GM23338 (cell line): ENCODE measurements around the gene LARGE1. TPM values are rescaled to one million over a fixed set of nuclear protein-coding genes. Genes with fewer than 3 reads are reported as not detected.

Source experiments
- ATAC-seq: fragments of 200-7000 bp; cut with Tn5 transposase; 3 replicates; pipeline ENCODE4 v1.9.1; 2020
- DNase-seq: peaks from one replicate; pipeline ENCODE4 v3.0.0-alpha.2; 2015; ENCODE audit warnings: low spot score
- H2AFZ ChIP-seq: fragments of 200-600 bp; sonication (generic); 2 replicates; pipeline ENCODE4 v1.8.0; 2016; ENCODE audit warnings: antibody characterized with exemption, mild to moderate bottlenecking, moderate library complexity
- H3F3A ChIP-seq: fragments of 200-600 bp; sonication (generic); replicated peaks from 2 replicates; pipeline ENCODE4 v1.8.0; 2017; ENCODE audit warnings: antibody characterized with exemption, mixed run types, low read depth
- H3K27ac ChIP-seq: fragments of 200-600 bp; sonication (generic); 2 replicates; pipeline ENCODE4 v1.6.1; 2016; ENCODE audit warnings: low read depth
- H3K27me3 ChIP-seq: fragments of 200-600 bp; sonication (generic); 2 replicates; pipeline ENCODE4 v1.8.0; 2016; ENCODE audit warnings: mild to moderate bottlenecking, mixed run types, moderate library complexity; ENCODE audit not compliant: insufficient read depth
- H3K36me3 ChIP-seq: fragments of 200-600 bp; sonication (generic); 2 replicates; pipeline ENCODE4 v1.8.0; 2016; ENCODE audit warnings: mild to moderate bottlenecking; ENCODE audit not compliant: insufficient read depth
- H3K4me1 ChIP-seq: fragments of 200-600 bp; sonication (generic); 2 replicates; pipeline ENCODE4 v1.8.0; 2016; ENCODE audit warnings: mild to moderate bottlenecking, moderate library complexity; ENCODE audit not compliant: insufficient read depth
- H3K4me2 ChIP-seq: fragments of 200-600 bp; sonication (generic); 2 replicates; pipeline ENCODE4 v1.7.1; 2017; ENCODE audit warnings: mixed run types
- H3K4me3 ChIP-seq: fragments of 200-600 bp; sonication (generic); 2 replicates; pipeline ENCODE4 v1.6.1; 2016; ENCODE audit warnings: mixed run types
- H3K79me2 ChIP-seq: fragments of 200-600 bp; sonication (generic); replicated peaks from 2 replicates; pipeline ENCODE4 v1.8.0; 2017; ENCODE audit warnings: mild to moderate bottlenecking; ENCODE audit not compliant: insufficient read depth
- H3K9me2 ChIP-seq: fragments of 200-600 bp; sonication (generic); 2 replicates; pipeline ENCODE4 v1.8.0; 2017; ENCODE audit not compliant: insufficient read depth
- H4K20me1 ChIP-seq: fragments of 200-600 bp; sonication (generic); replicated peaks from 2 replicates; pipeline ENCODE4 v1.8.0; 2017; ENCODE audit warnings: mild to moderate bottlenecking; ENCODE audit not compliant: insufficient read depth
- H3K27ac Mint-ChIP-seq: 2 replicates; pipeline ENCODE4 v1.8.0; 2020; ENCODE audit warnings: inconsistent platforms, mild to moderate bottlenecking, moderate library complexity, mixed read lengths
- H3K27me3 Mint-ChIP-seq: 3 replicates; pipeline ENCODE4 v1.8.0; 2022; ENCODE audit warnings: low read depth, mild to moderate bottlenecking, moderate library complexity, mixed read lengths, inconsistent platforms; ENCODE audit not compliant: insufficient read depth, poor library complexity
- H3K36me3 Mint-ChIP-seq: 3 replicates; pipeline ENCODE4 v1.8.0; 2021; ENCODE audit warnings: low read depth, mild to moderate bottlenecking, inconsistent platforms, moderate library complexity, mixed read lengths
- H3K4me1 Mint-ChIP-seq: 3 replicates; pipeline ENCODE4 v1.8.0; 2020; ENCODE audit warnings: mild to moderate bottlenecking, inconsistent platforms, mixed read lengths
- H3K4me3 Mint-ChIP-seq: 3 replicates; pipeline ENCODE4 v1.8.0; 2021; ENCODE audit warnings: moderate library complexity, mild to moderate bottlenecking, inconsistent platforms, mixed read lengths
- H3K9me3 Mint-ChIP-seq: 3 replicates; pipeline ENCODE4 v1.8.0; 2020; ENCODE audit warnings: moderate library complexity, mild to moderate bottlenecking, inconsistent platforms, mixed read lengths
- CREB1 ChIP-seq: fragments of 250-450 bp; sonication (Bioruptor Pico); IDR thresholded peaks from 2 replicates; pipeline ENCODE4 v1.5.0; 2020; ENCODE audit warnings: low read depth, mild to moderate bottlenecking, moderate library complexity
- EZH2 ChIP-seq: fragments of 200-600 bp; sonication (generic); IDR thresholded peaks from one replicate; pipeline ENCODE4 v1.8.0; 2017; ENCODE audit warnings: antibody characterized with exemption, mild to moderate bottlenecking, low read depth; ENCODE audit not compliant: unreplicated experiment
- EZH2phosphoT487 ChIP-seq: fragments of 200-600 bp; sonication (generic); IDR thresholded peaks from one replicate; pipeline ENCODE4 v1.8.1; 2018; ENCODE audit warnings: antibody characterized with exemption; ENCODE audit not compliant: unreplicated experiment
- JUNB ChIP-seq: IDR thresholded peaks from one replicate; pipeline ENCODE4 v1.6.1; 2016; ENCODE audit warnings: antibody characterized with exemption; ENCODE audit not compliant: unreplicated experiment
- NANOG ChIP-seq: IDR thresholded peaks from 2 replicates; pipeline ENCODE4 v1.6.1; 2016; ENCODE audit warnings: antibody characterized with exemption, borderline replicate concordance
- POLR2AphosphoS5 ChIP-seq: IDR thresholded peaks from 2 replicates; pipeline ENCODE4 v1.6.1; 2016; ENCODE audit warnings: antibody characterized with exemption, low read depth
- ZNF114 ChIP-seq: fragments of 250-450 bp; sonication (Bioruptor Pico); IDR thresholded peaks from 2 replicates; pipeline ENCODE4 v1.5.0; 2020; ENCODE audit warnings: mild to moderate bottlenecking, moderate library complexity
- polyA plus RNA-seq: library from polyadenylated mRNA; unstranded; fragments of >200 nt; fragmentation: Nextera tagmentation; extraction: Ambion mirVana; gene quantifications from 2 replicates; pipeline ENCODE4 v1.2.1, GENCODE V29; 2016
- total RNA-seq: library from RNA; depleted of rRNA; stranded (reverse); fragments of >200 nt; shearing (Covaris generic); gene quantifications from 2 replicates; pipeline ENCODE4 v1.2.3, GENCODE V29; 2014
- TF ChIP-seq, protein P1 (sequence below): IDR thresholded peaks from one replicate; pipeline ENCODE4 v1.6.1; 2018; ENCODE audit warnings: antibody characterized with exemption; ENCODE audit not compliant: unreplicated experiment
- TF ChIP-seq, protein P2 (sequence below): IDR thresholded peaks from 2 replicates; pipeline ENCODE4 v1.6.1; 2016; ENCODE audit warnings: antibody characterized with exemption
- TF ChIP-seq, protein P3 (sequence below): fragments of 250-450 bp; sonication (Bioruptor Pico); IDR thresholded peaks from 2 replicates; pipeline ENCODE4 v1.5.0; 2020; ENCODE audit warnings: mild to moderate bottlenecking, moderate library complexity
- TF ChIP-seq, protein P4 (sequence below), 2 experiments: fragments of 200-600 bp in 1 of 2; sonication (generic) in 1 of 2; conservative IDR thresholded peaks; 2 replicates each; pipeline versions ENCODE4 v1.5.1 to v1.6.1; 2016 to 2017; ENCODE audit warnings: antibody characterized with exemption in 2 of 2, low read depth in 2 of 2, mild to moderate bottlenecking in 2 of 2, moderate library complexity in 1 of 2

The LARGE1 gene
- total and polyA plus RNA-seq, 2 experiments from 2014 or later = 12.8 to 75.6 TPM

DNA sequence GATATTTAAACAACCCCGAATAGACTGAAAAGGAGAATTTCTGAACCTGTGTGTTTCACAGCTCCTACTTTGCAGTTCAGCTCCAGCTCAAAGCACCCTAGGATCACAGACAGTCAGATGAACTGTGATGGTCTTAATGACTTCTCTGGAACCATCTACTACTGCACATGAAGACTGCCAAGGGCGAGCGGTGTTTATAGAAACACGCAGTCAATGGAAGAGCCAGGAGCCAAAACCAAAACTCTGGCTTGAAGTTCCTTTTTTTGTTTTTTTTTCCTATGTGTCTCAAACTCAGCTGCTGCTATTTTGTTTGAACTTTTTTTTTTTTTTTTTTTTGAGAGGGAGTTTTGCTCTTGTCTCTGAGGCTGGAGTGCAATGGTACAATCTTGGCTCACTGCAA, 479.5 kb downstream of the LARGE1 start (continued):
- TF ChIP-seq, protein P1, sequence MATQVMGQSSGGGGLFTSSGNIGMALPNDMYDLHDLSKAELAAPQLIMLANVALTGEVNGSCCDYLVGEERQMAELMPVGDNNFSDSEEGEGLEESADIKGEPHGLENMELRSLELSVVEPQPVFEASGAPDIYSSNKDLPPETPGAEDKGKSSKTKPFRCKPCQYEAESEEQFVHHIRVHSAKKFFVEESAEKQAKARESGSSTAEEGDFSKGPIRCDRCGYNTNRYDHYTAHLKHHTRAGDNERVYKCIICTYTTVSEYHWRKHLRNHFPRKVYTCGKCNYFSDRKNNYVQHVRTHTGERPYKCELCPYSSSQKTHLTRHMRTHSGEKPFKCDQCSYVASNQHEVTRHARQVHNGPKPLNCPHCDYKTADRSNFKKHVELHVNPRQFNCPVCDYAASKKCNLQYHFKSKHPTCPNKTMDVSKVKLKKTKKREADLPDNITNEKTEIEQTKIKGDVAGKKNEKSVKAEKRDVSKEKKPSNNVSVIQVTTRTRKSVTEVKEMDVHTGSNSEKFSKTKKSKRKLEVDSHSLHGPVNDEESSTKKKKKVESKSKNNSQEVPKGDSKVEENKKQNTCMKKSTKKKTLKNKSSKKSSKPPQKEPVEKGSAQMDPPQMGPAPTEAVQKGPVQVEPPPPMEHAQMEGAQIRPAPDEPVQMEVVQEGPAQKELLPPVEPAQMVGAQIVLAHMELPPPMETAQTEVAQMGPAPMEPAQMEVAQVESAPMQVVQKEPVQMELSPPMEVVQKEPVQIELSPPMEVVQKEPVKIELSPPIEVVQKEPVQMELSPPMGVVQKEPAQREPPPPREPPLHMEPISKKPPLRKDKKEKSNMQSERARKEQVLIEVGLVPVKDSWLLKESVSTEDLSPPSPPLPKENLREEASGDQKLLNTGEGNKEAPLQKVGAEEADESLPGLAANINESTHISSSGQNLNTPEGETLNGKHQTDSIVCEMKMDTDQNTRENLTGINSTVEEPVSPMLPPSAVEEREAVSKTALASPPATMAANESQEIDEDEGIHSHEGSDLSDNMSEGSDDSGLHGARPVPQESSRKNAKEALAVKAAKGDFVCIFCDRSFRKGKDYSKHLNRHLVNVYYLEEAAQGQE = no peak
- TF ChIP-seq, protein P2, sequence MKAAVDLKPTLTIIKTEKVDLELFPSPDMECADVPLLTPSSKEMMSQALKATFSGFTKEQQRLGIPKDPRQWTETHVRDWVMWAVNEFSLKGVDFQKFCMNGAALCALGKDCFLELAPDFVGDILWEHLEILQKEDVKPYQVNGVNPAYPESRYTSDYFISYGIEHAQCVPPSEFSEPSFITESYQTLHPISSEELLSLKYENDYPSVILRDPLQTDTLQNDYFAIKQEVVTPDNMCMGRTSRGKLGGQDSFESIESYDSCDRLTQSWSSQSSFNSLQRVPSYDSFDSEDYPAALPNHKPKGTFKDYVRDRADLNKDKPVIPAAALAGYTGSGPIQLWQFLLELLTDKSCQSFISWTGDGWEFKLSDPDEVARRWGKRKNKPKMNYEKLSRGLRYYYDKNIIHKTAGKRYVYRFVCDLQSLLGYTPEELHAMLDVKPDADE = no peak
- TF ChIP-seq POLR2AphosphoS5 = no peak
- TF ChIP-seq NANOG = no peak
- no peak for TF ChIP-seq EZH2phosphoT487
- no peak for TF ChIP-seq EZH2

DNA sequence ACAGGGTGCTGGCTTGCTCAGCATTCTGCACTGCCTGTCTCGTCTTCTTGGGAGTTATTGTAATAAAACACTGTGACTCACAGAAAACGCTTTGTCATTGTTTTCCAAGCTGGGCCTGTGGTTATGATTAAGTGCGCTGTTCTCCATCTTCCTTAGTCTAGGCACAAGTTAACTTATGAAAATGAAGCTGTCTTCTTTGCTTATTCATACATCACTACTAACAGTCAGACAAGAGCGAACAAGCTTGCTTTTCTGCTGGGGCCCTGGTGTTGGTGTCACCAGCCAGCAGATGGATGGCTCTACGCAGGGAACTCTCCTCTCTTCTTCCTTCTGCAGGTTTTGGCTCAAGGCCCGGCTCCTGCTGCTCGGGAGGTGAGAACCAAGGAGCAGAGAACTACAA, 482.0 kb downstream of the LARGE1 start:
- ATAC-seq (no peak), DNase-seq (no peak)
- no peak overlapping the region for H3K4me2 ChIP-seq
- H3K36me3 Mint-ChIP-seq = no peaks in the 10 kb centered on the region; the same call in 2 of the 3 replicates
- peaks cover 26% of the 10 kb centered on the region for H3K4me1 Mint-ChIP-seq
- no peak overlapping the region for H3K4me3 Mint-ChIP-seq
- H3K36me3 ChIP-seq = no peaks in the 10 kb centered on the region
- H3K4me3 ChIP-seq = no peak overlapping the region
- no peak overlapping the region for H3K27ac ChIP-seq
- H3K27me3 ChIP-seq = no peaks in the 10 kb centered on the region
- H2AFZ ChIP-seq = no peak overlapping the region
- no peaks in the 10 kb centered on the region for H3F3A ChIP-seq
- H3K9me3 Mint-ChIP-seq = no peaks in the 10 kb centered on the region; the same call in 2 of the 3 replicates
- peaks cover 4% of the 10 kb centered on the region for H3K27me3 Mint-ChIP-seq
- H3K9me2 ChIP-seq = no peaks in the 10 kb centered on the region
- H3K4me1 ChIP-seq = peaks cover 21% of the 10 kb centered on the region
- H3K27ac Mint-ChIP-seq = peak overlapping the region; percentile 71
- no peaks in the 10 kb centered on the region; the same call in 1 of the 2 replicates for H3K79me2 ChIP-seq
- peaks cover 3% of the 10 kb centered on the region; the same call in 1 of the 2 replicates for H4K20me1 ChIP-seq
- no peak for TF ChIP-seq JUNB
- TF ChIP-seq EZH2phosphoT487 = no peak
- TF ChIP-seq, protein P3, sequence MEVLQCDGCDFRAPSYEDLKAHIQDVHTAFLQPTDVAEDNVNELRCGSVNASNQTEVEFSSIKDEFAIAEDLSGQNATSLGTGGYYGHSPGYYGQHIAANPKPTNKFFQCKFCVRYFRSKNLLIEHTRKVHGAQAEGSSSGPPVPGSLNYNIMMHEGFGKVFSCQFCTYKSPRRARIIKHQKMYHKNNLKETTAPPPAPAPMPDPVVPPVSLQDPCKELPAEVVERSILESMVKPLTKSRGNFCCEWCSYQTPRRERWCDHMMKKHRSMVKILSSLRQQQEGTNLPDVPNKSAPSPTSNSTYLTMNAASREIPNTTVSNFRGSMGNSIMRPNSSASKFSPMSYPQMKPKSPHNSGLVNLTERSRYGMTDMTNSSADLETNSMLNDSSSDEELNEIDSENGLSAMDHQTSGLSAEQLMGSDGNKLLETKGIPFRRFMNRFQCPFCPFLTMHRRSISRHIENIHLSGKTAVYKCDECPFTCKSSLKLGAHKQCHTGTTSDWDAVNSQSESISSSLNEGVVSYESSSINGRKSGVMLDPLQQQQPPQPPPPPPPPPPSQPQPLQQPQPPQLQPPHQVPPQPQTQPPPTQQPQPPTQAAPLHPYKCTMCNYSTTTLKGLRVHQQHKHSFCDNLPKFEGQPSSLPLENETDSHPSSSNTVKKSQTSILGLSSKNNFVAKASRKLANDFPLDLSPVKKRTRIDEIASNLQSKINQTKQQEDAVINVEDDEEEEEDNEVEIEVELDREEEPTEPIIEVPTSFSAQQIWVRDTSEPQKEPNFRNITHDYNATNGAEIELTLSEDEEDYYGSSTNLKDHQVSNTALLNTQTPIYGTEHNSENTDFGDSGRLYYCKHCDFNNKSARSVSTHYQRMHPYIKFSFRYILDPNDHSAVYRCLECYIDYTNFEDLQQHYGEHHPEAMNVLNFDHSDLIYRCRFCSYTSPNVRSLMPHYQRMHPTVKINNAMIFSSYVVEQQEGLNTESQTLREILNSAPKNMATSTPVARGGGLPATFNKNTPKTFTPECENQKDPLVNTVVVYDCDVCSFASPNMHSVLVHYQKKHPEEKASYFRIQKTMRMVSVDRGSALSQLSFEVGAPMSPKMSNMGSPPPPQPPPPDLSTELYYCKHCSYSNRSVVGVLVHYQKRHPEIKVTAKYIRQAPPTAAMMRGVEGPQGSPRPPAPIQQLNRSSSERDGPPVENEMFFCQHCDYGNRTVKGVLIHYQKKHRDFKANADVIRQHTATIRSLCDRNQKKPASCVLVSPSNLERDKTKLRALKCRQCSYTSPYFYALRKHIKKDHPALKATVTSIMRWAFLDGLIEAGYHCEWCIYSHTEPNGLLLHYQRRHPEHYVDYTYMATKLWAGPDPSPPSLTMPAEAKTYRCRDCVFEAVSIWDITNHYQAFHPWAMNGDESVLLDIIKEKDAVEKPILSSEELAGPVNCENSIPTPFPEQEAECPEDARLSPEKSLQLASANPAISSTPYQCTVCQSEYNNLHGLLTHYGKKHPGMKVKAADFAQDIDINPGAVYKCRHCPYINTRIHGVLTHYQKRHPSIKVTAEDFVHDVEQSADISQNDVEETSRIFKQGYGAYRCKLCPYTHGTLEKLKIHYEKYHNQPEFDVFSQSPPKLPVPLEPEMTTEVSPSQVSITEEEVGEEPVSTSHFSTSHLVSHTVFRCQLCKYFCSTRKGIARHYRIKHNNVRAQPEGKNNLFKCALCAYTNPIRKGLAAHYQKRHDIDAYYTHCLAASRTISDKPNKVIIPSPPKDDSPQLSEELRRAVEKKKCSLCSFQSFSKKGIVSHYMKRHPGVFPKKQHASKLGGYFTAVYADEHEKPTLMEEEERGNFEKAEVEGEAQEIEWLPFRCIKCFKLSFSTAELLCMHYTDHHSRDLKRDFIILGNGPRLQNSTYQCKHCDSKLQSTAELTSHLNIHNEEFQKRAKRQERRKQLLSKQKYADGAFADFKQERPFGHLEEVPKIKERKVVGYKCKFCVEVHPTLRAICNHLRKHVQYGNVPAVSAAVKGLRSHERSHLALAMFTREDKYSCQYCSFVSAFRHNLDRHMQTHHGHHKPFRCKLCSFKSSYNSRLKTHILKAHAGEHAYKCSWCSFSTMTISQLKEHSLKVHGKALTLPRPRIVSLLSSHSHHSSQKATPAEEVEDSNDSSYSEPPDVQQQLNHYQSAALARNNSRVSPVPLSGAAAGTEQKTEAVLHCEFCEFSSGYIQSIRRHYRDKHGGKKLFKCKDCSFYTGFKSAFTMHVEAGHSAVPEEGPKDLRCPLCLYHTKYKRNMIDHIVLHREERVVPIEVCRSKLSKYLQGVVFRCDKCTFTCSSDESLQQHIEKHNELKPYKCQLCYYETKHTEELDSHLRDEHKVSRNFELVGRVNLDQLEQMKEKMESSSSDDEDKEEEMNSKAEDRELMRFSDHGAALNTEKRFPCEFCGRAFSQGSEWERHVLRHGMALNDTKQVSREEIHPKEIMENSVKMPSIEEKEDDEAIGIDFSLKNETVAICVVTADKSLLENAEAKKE (CRISPR knock-in tag) = no peak
- TF ChIP-seq, protein P2 = no peak
- no peak for TF ChIP-seq ZNF114 (CRISPR knock-in tag)
- TF ChIP-seq EZH2 = no peak
- no peak for TF ChIP-seq CREB1 (CRISPR knock-in tag)
- TF ChIP-seq, protein P4, sequence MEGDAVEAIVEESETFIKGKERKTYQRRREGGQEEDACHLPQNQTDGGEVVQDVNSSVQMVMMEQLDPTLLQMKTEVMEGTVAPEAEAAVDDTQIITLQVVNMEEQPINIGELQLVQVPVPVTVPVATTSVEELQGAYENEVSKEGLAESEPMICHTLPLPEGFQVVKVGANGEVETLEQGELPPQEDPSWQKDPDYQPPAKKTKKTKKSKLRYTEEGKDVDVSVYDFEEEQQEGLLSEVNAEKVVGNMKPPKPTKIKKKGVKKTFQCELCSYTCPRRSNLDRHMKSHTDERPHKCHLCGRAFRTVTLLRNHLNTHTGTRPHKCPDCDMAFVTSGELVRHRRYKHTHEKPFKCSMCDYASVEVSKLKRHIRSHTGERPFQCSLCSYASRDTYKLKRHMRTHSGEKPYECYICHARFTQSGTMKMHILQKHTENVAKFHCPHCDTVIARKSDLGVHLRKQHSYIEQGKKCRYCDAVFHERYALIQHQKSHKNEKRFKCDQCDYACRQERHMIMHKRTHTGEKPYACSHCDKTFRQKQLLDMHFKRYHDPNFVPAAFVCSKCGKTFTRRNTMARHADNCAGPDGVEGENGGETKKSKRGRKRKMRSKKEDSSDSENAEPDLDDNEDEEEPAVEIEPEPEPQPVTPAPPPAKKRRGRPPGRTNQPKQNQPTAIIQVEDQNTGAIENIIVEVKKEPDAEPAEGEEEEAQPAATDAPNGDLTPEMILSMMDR (conservative IDR thresholded peaks at IDR 0.05; ENCODE audit: low read depth in 2 of 2) = no peak
